ENCODE measurements around the gene PHYH.

GRCh38 chr10:13328613-13329012, 28.7 kb upstream of the PHYH start:
- TF ChIP-seq CTCF (IDR thresholded peaks at IDR 0.05) (no peak), POLR2A (IDR thresholded peaks at IDR 0.05) (no peak)
